Measurements from ENCODE around the gene IQCC. TPM values are rescaled to one million over a fixed set of nuclear protein-coding genes. Genes with fewer than 3 reads are reported as not detected.

Gene IQCC
- total RNA-seq, 1 donor from 2014 or later, result not detected

- DNase-seq (ENCODE audit: low spot score in 2 of 2), result no peak
- H3K4me1 ChIP-seq, result peaks cover 15 to 20% of the 10 kb centered on the region in 2 donors
- H3K36me3 ChIP-seq, result peaks cover 16 to 33% of the 10 kb centered on the region in 2 donors
- H3K4me3 ChIP-seq, result peak overlapping the region; percentile 73 to 79
- peak overlapping the region; percentile 94 for H3K27ac ChIP-seq
- H3K27me3 ChIP-seq, result no peaks in the 10 kb centered on the region
- no peak for TF ChIP-seq CTCF (IDR thresholded peaks at IDR 0.05)
- no peaks in the 10 kb centered on the region for H3K9me3 ChIP-seq
- intact Hi-C loops (cut with DNase I), result loop anchor here (1.0 to 10.0 kb wide), 5 partner anchors 62 to 164 kb away; partner anchors contain the start of genes HDAC1, KHDRBS1, KPNA6 and TMEM39B
These were observed 26.9 kb upstream of the IQCC start for GRCh38 chr1:32178380-32179192.

DNA sequence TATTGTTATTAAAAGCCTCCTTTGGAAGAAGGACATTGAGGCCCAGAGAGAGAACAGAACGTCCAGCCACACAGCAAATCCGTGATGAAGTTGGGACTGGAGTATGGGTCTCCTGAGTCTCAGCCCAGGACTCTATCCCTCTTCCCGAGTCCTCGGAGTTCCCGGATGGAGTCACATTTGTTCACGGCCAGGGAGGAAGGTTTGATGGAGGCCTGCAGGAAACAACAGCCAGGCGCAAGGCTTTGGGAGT is 26.4 kb upstream of the IQCC start:
- Histone ChIP-seq H3K4me3 (peak overlapping the region; percentile 73 to 79), H3K36me3 (peaks cover 15 to 32% of the 10 kb centered on the region in 2 donors), H3K4me1 (peaks cover 17 to 24% of the 10 kb centered on the region in 2 donors), H3K9me3 (no peaks in the 10 kb centered on the region), H3K27me3 (no peaks in the 10 kb centered on the region), H3K27ac (peak overlapping the region; percentile 94)
- TF ChIP-seq CTCF (IDR thresholded peaks at IDR 0.05), result no peak
- intact Hi-C loops (cut with DNase I), result loop anchor here (1.0 to 10.0 kb wide), 5 partner anchors 62 to 164 kb away; partner anchors contain the start of genes HDAC1, KHDRBS1, KPNA6 and TMEM39B
- no peak for DNase-seq (ENCODE audit: low spot score in 2 of 2)

GRCh38 chr1:32179443-32180185 is 25.9 kb upstream of the IQCC start, which contains the start of gene TXLNA:
TSS of gene TXLNA (plus strand) at chr1:32179675. CDS start at chr1:32180346, 671 bp downstream.
- H3K27ac ChIP-seq, result peak within 1 kb of the TSS; percentile 94
- H3K9me3 ChIP-seq, result no peaks in the 10 kb centered on the region
- H3K4me3 ChIP-seq, result peak within 1 kb of the TSS; percentile 73 to 79
- DNase-seq (ENCODE audit: low spot score in 2 of 2), result peak; percentile 87 to 98
- H3K4me1 ChIP-seq, result peaks cover 19 to 29% of the 10 kb centered on the region in 2 donors
- H3K27me3 ChIP-seq, result no peaks in the 10 kb centered on the region
- TF ChIP-seq CTCF (IDR thresholded peaks at IDR 0.05), result peak in 1 of 3 experiments; percentile 36
- H3K36me3 ChIP-seq, result peaks cover 16 to 34% of the 10 kb centered on the region in 2 donors
- intact Hi-C loops (cut with DNase I), result loop anchor here (1.0 to 10.0 kb wide), 7 partner anchors 21 to 165 kb away; partner anchors contain the start of genes CCDC28B, EIF3I, HDAC1 and KHDRBS1

DNA sequence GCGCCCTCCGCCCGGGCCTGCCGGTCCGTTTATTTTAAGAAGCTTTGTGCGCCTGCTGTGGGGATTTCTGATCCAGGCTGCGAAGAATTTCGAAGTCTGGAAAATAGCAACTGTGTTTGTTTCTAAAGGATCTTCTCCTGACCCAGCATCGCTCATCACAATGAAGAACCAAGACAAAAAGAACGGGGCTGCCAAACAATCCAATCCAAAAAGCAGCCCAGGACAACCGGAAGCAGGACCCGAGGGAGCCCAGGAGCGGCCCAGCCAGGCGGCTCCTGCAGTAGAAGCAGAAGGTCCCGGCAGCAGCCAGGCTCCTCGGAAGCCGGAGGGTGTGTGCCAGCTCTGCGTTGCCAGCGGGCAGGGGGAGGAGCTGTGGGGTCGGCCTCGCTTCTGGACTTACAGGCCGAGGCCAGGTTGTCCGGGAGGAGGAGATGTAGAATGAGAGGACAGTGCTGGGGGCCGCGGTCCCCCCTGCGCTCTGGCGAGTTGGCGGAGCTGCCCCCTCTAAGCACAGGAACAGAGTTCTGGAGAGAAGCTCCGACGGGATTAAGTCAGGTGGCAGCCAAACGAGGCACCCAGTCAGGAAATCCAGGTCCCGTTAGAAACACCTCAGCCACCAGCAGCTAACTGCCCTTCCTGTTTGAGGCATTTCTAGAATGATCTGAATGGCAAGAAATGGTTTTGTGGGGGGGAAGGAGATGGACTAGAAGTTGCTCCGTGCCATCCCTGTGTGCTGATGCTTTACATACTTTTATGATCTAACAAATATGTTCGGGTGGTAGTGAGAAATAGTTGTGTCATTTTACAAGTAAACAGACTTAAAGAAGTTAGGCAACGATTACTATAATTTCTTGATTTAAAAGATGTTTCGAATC is 25.0 kb upstream of the IQCC start:
- H3K36me3 ChIP-seq, result peaks cover 22 to 34% of the 10 kb centered on the region in 2 donors
- H3K27ac ChIP-seq, result peak overlapping the region; percentile 94
- peaks cover 19 to 29% of the 10 kb centered on the region in 2 donors for H3K4me1 ChIP-seq
- no peak for TF ChIP-seq CTCF (IDR thresholded peaks at IDR 0.05)
- H3K4me3 ChIP-seq, result peak overlapping the region; percentile 73 to 79
- H3K27me3 ChIP-seq, result no peaks in the 10 kb centered on the region
- H3K9me3 ChIP-seq, result no peaks in the 10 kb centered on the region
- intact Hi-C loops (cut with DNase I), result loop anchor here (1.0 kb wide), 2 partner anchors 20 to 42 kb away; partner anchors contain the start of genes CCDC28B, EIF3I and TMEM234
- DNase-seq (ENCODE audit: low spot score in 2 of 2), result peak in 1 of 2 donors; percentile 77

GRCh38 chr1:32181065-32181464 is 24.4 kb upstream of the IQCC start:
- Histone ChIP-seq H3K4me1 (peaks cover 19 to 29% of the 10 kb centered on the region in 2 donors), H3K36me3 (peaks cover 24 to 39% of the 10 kb centered on the region in 2 donors), H3K9me3 (no peaks in the 10 kb centered on the region), H3K27ac (peak overlapping the region; percentile 94), H3K4me3 (peak overlapping the region; percentile 73 to 79), H3K27me3 (no peaks in the 10 kb centered on the region)
- no peak for TF ChIP-seq CTCF (IDR thresholded peaks at IDR 0.05)
- DNase-seq (ENCODE audit: low spot score in 2 of 2), result no peak
- intact Hi-C loops (cut with DNase I), result no loop called here

All from ascending aorta (tissue), 2 donors.